H1 (cell line): ENCODE results near the gene LRRC4.

Experiments
- PHF8 ChIP-seq: fragments of 200-600 bp; sonication (generic); conservative IDR thresholded peaks from 2 replicates; pipeline ENCODE4 v1.7.1; 2012; ENCODE audit warnings: low read depth, mild to moderate bottlenecking, inconsistent platforms, low read length, moderate library complexity
- POLR2A ChIP-seq, 2 experiments: IDR thresholded peaks; 1 replicate in 1 of 2; 2 replicates in 1 of 2; pipeline ENCODE4 v1.6.1; 2011; ENCODE audit warnings: low read depth in 2 of 2, low read length in 2 of 2, mild to moderate bottlenecking in 2 of 2; ENCODE audit errors: control extremely low read depth in 1 of 2
- RFX5 ChIP-seq: IDR thresholded peaks from 2 replicates; pipeline ENCODE4 v1.6.1; 2011; ENCODE audit warnings: low read depth, low read length, improper control_type of control experiment, borderline replicate concordance
- SIX5 ChIP-seq: IDR thresholded peaks from 2 replicates; pipeline ENCODE4 v1.6.1; 2011; ENCODE audit warnings: mild to moderate bottlenecking, low read depth, low read length

- no peak for TF ChIP-seq SIX5
- TF ChIP-seq RFX5 = no peak
- no peak for TF ChIP-seq POLR2A (IDR thresholded peaks at IDR 0.05; ENCODE audit: control extremely low read depth in 1 of 2, low read depth in 2 of 2, low read length in 2 of 2)
- no peak for TF ChIP-seq PHF8
Observed at GRCh38 chr7:128019288-128019687, 11.9 kb downstream of the LRRC4 start.
